ENCODE measurements around the gene KDM3B. TPM values are rescaled to one million over a fixed set of nuclear protein-coding genes. Genes with fewer than 3 reads are reported as not detected.

Gene KDM3B
- total and polyA plus RNA-seq, 2 of the 8 experiments (the other 6 are each of a cell fraction or from before 2014, with no cell fraction given): 27.1 to 78.1 TPM

DNA sequence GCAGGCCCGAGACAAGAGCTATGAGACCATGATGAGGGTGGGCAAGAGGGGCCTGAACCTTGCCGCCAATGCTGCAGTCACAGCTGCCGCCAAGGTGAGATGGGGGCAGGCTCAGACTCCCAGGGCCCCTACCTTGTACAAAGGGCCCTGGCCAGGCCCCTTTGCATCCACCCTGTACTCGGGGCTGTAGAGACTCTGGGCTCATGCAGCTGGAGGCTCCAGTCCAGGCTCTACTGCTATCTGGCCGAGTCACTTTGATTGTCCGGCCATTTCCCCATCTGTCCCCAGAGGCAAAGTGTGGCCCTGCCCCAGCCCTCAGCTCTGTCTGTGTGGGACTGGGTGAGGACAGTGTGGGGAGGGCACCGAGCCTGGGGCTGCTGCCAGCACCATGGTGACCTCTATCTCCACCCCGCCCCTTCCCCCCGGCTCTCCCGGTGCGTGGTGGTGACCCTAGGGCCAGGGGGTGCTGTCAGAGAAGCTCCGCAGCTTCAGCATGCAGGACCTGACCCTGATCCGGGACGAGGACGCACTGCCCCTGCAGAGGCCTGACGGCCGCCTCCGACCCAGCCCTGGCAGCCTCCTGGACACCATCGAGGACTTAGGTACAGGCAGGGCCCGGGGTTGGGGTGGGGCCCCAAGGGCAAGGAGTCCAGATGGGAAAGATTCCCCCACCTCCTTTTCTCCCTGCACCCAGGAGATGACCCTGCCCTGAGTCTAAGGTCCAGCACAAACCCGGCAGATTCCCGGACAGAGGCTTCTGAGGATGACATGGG lies 92.5 kb downstream of the KDM3B start:
- Histone ChIP-seq H3K23me2 (ENCODE audit: low read depth, low read length) (peaks cover under 1% of the 10 kb centered on the region; the same call in 1 of the 2 replicates), H3K18ac (ENCODE audit: extremely low read depth, low read length) (no peak overlapping the region), H3K79me2 (ENCODE audit: control insufficient read depth in 1 of 2, insufficient read depth in 2 of 2, low read length in 2 of 2) (no peaks in the 10 kb centered on the region), H2BK12ac (ENCODE audit: low read depth, low read length) (no peak overlapping the region), H2BK120ac (replicated peaks; ENCODE audit: low read depth, low read length) (no peak overlapping the region), H4K91ac (replicated peaks; ENCODE audit: insufficient read length, low read length) (no peak overlapping the region), H4K5ac (ENCODE audit: insufficient read length, low read depth, low read length) (no peak overlapping the region), H2AFZ (ENCODE audit: low read length) (no peak overlapping the region), H4K8ac (ENCODE audit: extremely low read depth, insufficient read depth, low read length) (peak overlapping the region; percentile 57; the same call in 1 of the 2 replicates), H2BK5ac (ENCODE audit: low read depth, low read length) (no peak overlapping the region), H2AK5ac (ENCODE audit: low read depth, low read length) (no peak overlapping the region), H4K20me1 (replicated peaks in 1 of 2; ENCODE audit: control insufficient read depth in 1 of 2, insufficient read depth in 2 of 2, low read length in 2 of 2) (no peaks in the 10 kb centered on the region), H3K14ac (ENCODE audit: insufficient read length) (no peak overlapping the region), H2BK20ac (ENCODE audit: low read length) (no peak overlapping the region), H3K36me3 (ENCODE audit: control insufficient read depth in 2 of 4, insufficient read depth in 4 of 4, low read length in 3 of 4) (no peaks in the 10 kb centered on the region), H3K23ac (ENCODE audit: insufficient read length) (no peak overlapping the region), H3K4me1 (replicated peaks in 1 of 4; ENCODE audit: control insufficient read depth in 3 of 4, insufficient read depth in 4 of 4, low read length in 3 of 4) (peaks cover 4 to 19% (median 12%) of the 10 kb centered on the region in 4 experiments), H3K4ac (replicated peaks; ENCODE audit: insufficient read length, low read depth, low read length) (no peak overlapping the region), H3K79me1 (ENCODE audit: low read depth, low read length) (0 out of 2 replicates have a peak, but pooled peaks cover 3% of the 10 kb centered on the region), H3K27me3 (replicated peaks in 1 of 4; ENCODE audit: control insufficient read depth in 3 of 4, extremely low read depth in 1 of 4, insufficient read depth in 3 of 4, low read length in 3 of 4) (peaks cover 0 to 1% (median 0%) of the 10 kb centered on the region in 4 experiments; a peak in 1 of 7 replicates), H3K4me3 (ENCODE audit: extremely low read depth in 1 of 4, insufficient read depth in 2 of 4, low read depth in 3 of 4, low read length in 4 of 4) (no peak overlapping the region), H3K4me2 (ENCODE audit: insufficient read depth in 1 of 2, low read depth in 2 of 2, low read length in 2 of 2) (no peak overlapping the region), H3K9me3 (ENCODE audit: insufficient read depth in 2 of 2, low read depth in 1 of 2, low read length in 1 of 2) (no peaks in the 10 kb centered on the region), H3K56ac (replicated peaks; ENCODE audit: insufficient read length, low read depth, low read length) (no peak overlapping the region), H3K27ac (ENCODE audit: low read depth, low read length) (no peak overlapping the region), H3K9ac (replicated peaks in 1 of 4; ENCODE audit: extremely low read depth in 1 of 4, low read depth in 3 of 4, low read length in 3 of 4) (no peak overlapping the region), H2BK15ac (ENCODE audit: low read length) (no peak overlapping the region)
- no peak for FAIRE-seq
- ChIA-PET CTCF (ENCODE audit: partially characterized antibody) (interaction anchor here (0.5 to 24.9 kb wide), 3 partner anchors 17 to 61 kb away, joined by 3 to 532 read pairs (median 215); partner anchors contain the start of gene EGR1), POLR2A (ENCODE audit: partially characterized antibody) (interaction anchor here (0.8 to 10.1 kb wide), 5 partner anchors 20 to 70 kb away, joined by 3 to 128 read pairs (median 3); partner anchors contain the start of gene EGR1)
- 93% methylated on average over 22 of the region's 22 CpGs; no CpG with 5 or more reads in 1 of the 2 experiments for WGBS, 2 experiments (ENCODE audit: extremely low coverage in 1 of 2, insufficient coverage in 1 of 2, insufficient read length in 1 of 2, insufficient replicate concordance in 2 of 2, low coverage in 1 of 2, low lambda C conversion rate in 2 of 2, missing lambda C conversion rate in 1 of 2)
- no peak for DNase-seq (ENCODE audit: low read depth in 1 of 2, low spot score in 2 of 2)
- TF ChIP-seq SP1 (IDR thresholded peaks at IDR 0.05; ENCODE audit: low read depth, low read length): no peak
- TF ChIP-seq CTBP2 (IDR thresholded peaks at IDR 0.05; ENCODE audit: borderline replicate concordance, insufficient read depth, insufficient read length, low read length): no peak
- no peak for TF ChIP-seq KDM1A (IDR thresholded peaks at IDR 0.05; ENCODE audit: borderline replicate concordance, low read length)
- no peak for TF ChIP-seq YY1 (IDR thresholded peaks at IDR 0.05; ENCODE audit: low read depth, low read length)
- TF ChIP-seq, protein P1, sequence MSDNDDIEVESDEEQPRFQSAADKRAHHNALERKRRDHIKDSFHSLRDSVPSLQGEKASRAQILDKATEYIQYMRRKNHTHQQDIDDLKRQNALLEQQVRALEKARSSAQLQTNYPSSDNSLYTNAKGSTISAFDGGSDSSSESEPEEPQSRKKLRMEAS (IDR thresholded peaks at IDR 0.05): no peak
- no peak for TF ChIP-seq TBP (IDR thresholded peaks at IDR 0.05; ENCODE audit: low read depth, low read length)
- no peak for TF ChIP-seq ZNF274 (IDR thresholded peaks at IDR 0.05; ENCODE audit: borderline replicate concordance, extremely low read depth, low read length)
- TF ChIP-seq, protein P2, sequence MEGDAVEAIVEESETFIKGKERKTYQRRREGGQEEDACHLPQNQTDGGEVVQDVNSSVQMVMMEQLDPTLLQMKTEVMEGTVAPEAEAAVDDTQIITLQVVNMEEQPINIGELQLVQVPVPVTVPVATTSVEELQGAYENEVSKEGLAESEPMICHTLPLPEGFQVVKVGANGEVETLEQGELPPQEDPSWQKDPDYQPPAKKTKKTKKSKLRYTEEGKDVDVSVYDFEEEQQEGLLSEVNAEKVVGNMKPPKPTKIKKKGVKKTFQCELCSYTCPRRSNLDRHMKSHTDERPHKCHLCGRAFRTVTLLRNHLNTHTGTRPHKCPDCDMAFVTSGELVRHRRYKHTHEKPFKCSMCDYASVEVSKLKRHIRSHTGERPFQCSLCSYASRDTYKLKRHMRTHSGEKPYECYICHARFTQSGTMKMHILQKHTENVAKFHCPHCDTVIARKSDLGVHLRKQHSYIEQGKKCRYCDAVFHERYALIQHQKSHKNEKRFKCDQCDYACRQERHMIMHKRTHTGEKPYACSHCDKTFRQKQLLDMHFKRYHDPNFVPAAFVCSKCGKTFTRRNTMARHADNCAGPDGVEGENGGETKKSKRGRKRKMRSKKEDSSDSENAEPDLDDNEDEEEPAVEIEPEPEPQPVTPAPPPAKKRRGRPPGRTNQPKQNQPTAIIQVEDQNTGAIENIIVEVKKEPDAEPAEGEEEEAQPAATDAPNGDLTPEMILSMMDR (IDR thresholded peaks at IDR 0.05; ENCODE audit: control extremely low read depth in 1 of 3, insufficient read depth in 1 of 3, low read depth in 1 of 3, low read length in 3 of 3): no peak
- TF ChIP-seq SP2 (IDR thresholded peaks at IDR 0.05; ENCODE audit: low read length): no peak

All from H1 (cell line).